ENCODE results near the gene ADAM8. TPM values are rescaled to one million over a fixed set of nuclear protein-coding genes. Genes with fewer than 3 reads are reported as not detected.

Gene ADAM8
- total and polyA plus RNA-seq, 9 donors: 0.48 to 5.9 (median 3.4) TPM

DNA sequence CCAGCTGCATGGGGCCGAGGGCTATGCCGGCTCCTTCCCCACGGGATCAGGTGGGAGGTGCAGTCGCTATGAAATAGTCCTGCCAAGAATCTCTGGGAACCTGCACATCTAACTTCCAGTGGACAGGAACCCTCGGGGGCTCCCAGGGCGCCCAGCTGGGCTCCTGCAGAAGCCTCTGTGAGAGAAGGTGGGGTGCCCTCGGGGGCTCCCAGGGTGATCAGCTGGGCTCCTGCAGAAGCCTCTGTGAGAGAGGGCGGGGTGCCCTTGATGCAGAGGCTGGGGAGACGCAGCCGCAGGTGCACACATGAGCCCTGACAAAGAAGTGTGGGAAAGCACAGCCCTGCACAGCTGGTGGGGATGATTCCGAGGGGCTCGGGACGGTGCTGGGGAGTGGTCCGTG lies 33.1 kb downstream of the ADAM8 start:
- Histone ChIP-seq H3K9me3 (no peaks in the 10 kb centered on the region), H3K4me3 (no peak overlapping the region), H3K4me1 (ENCODE audit: insufficient read depth) (peaks cover 10% of the 10 kb centered on the region), H3K27me3 (no peaks in the 10 kb centered on the region), H3K27ac (no peak overlapping the region), H3K36me3 (no peaks in the 10 kb centered on the region)
- DNase-seq: no peak
- WGBS, 3 donors: 64 to 70% (median 66%) methylated on average over 14 of the region's 14 CpGs
- TF ChIP-seq POLR2A (IDR thresholded peaks at IDR 0.05) (no peak), EP300 (IDR thresholded peaks at IDR 0.05) (no peak)
- TF ChIP-seq, protein P1, sequence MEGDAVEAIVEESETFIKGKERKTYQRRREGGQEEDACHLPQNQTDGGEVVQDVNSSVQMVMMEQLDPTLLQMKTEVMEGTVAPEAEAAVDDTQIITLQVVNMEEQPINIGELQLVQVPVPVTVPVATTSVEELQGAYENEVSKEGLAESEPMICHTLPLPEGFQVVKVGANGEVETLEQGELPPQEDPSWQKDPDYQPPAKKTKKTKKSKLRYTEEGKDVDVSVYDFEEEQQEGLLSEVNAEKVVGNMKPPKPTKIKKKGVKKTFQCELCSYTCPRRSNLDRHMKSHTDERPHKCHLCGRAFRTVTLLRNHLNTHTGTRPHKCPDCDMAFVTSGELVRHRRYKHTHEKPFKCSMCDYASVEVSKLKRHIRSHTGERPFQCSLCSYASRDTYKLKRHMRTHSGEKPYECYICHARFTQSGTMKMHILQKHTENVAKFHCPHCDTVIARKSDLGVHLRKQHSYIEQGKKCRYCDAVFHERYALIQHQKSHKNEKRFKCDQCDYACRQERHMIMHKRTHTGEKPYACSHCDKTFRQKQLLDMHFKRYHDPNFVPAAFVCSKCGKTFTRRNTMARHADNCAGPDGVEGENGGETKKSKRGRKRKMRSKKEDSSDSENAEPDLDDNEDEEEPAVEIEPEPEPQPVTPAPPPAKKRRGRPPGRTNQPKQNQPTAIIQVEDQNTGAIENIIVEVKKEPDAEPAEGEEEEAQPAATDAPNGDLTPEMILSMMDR (IDR thresholded peaks at IDR 0.05): no peak
- intact Hi-C loops (cut with DNase I): no loop called here

DNA sequence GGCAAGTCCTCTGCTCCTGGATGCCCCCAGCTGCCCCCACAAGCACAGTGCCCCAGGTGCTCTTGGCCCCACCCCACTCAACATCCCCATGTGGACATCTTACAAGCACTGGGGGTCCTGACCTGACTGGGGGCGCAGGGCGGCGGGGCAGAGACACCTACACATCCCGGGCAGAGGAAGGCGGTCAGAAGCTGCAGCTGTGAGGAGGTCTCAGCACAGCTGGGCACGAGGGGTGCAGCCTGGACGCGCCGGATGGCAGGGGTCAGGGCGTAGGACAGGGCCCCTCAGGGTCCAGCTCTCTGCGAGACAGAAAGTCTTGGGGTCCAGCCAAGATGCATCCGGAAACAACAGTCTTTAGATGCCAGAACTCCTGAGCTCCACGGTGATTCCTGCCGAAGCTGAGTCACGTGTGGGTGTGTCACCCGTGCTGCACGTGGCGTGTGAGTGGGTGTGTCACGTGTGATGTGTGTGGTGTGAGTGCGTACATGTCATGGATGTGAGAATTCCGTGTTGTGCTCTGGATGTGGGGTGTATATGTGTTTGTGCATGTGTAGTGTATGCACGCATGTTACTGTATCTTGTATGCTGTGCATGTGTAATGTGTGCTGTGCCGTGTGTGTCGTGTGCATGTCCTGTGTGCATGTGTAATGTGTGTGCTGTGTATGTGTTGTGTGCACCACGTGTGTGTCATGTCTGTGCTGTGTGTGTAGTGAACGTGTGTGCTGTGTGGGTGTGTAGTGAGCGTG lies 33.9 kb downstream of the ADAM8 start:
- H3K4me1 ChIP-seq (ENCODE audit: insufficient read depth): peaks cover 4% of the 10 kb centered on the region
- H3K27ac ChIP-seq: no peak overlapping the region
- no peak for DNase-seq
- H3K36me3 ChIP-seq: no peaks in the 10 kb centered on the region
- H3K27me3 ChIP-seq: no peaks in the 10 kb centered on the region
- no peak for TF ChIP-seq EP300 (IDR thresholded peaks at IDR 0.05)
- TF ChIP-seq POLR2A (IDR thresholded peaks at IDR 0.05): no peak
- TF ChIP-seq, protein P1 (IDR thresholded peaks at IDR 0.05): no peak
- no peak overlapping the region for H3K4me3 ChIP-seq
- intact Hi-C loops (cut with DNase I): no loop called here
- no peaks in the 10 kb centered on the region for H3K9me3 ChIP-seq
- WGBS, 3 donors: 54 to 64% (median 54%) methylated on average over 27 of the region's 27 CpGs

DNA sequence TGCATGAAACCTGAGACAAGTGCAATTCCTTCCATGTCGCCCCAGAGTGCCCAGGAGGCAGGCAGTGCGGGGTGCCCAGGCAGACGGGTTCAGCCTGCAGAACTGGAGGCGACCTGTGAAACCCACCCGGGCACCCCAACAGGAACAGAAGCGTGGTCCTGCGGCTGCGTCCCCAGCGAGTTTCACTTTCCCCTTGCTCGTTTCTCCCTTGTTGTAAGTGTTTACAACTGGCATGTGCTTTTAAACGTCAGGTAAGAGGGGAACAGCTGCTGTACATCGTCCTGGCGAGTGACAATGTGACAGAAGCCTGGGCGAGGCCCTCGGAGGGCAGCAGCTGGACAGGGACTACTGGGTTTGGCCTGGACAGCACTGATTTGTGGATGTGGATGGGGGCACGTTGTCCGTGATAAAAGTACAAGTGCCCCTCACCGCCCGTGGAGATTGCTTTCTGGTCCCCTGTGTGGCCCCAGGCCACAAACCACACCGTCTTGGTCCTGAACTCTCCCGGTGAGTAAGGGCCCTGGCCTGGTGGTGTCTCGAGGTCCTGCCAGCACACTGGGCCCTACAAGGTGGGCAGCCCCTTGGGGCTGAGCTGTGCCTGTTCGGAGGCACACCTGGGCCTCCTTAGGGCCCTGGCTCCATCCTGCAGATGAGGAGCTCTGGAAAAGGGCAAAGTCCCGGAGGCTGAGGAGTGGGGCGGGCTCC lies 35.0 kb downstream of the ADAM8 start:
- WGBS, 3 donors: 83 to 88% (median 85%) methylated on average over 25 of the region's 25 CpGs
- Histone ChIP-seq H3K9me3 (no peaks in the 10 kb centered on the region), H3K4me1 (ENCODE audit: insufficient read depth) (peaks cover 4% of the 10 kb centered on the region), H3K4me3 (no peak overlapping the region), H3K36me3 (no peaks in the 10 kb centered on the region), H3K27ac (no peak overlapping the region), H3K27me3 (peaks cover 5% of the 10 kb centered on the region)
- intact Hi-C loops (cut with DNase I): no loop called here
- no peak for DNase-seq
- TF ChIP-seq, protein P1 (IDR thresholded peaks at IDR 0.05): no peak
- TF ChIP-seq POLR2A (IDR thresholded peaks at IDR 0.05): no peak
- TF ChIP-seq EP300 (IDR thresholded peaks at IDR 0.05): no peak

DNA sequence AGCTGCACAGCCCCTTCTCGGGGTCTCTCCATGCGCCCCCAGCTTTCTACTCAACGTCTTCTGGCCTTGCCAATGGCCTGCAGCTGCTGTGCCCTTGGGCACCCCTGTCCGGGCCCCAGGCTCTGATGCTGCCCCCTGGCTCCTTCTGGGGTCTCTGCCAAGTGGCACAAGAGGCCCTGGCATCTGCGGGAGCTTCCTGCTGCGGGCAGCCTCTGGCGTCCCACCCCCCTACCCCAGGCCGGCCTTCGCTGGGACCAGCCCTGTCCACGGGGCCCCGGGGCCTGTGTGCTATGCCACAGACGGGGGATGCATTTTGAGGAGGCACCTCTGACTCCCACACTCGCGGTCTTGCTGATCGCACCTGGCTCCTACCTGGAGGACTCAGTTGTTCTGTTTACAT lies 36.7 kb downstream of the ADAM8 start:
- no peaks in the 10 kb centered on the region for H3K36me3 ChIP-seq
- H3K4me1 ChIP-seq (ENCODE audit: insufficient read depth): no peaks in the 10 kb centered on the region
- 82 to 85% (median 85%) methylated on average over 15 of the region's 15 CpGs for WGBS, 3 donors
- H3K27me3 ChIP-seq: peaks cover 7% of the 10 kb centered on the region
- intact Hi-C loops (cut with DNase I): no loop called here
- H3K27ac ChIP-seq: no peak overlapping the region
- H3K4me3 ChIP-seq: no peak overlapping the region
- H3K9me3 ChIP-seq: no peaks in the 10 kb centered on the region
- no peak for DNase-seq
- TF ChIP-seq EP300 (IDR thresholded peaks at IDR 0.05) (no peak), POLR2A (IDR thresholded peaks at IDR 0.05) (no peak)
- TF ChIP-seq, protein P1 (IDR thresholded peaks at IDR 0.05): no peak
